ENCODE results near the gene TMEM116.
"Not testable (repeated sequence)": the region's sequence is repeated elsewhere in the genome, so short reads cannot be mapped to it uniquely, and the experiment has no call there.

Gene TMEM116

GRCh38 chr12:112017041-112017440 lies 4.1 kb upstream of the TMEM116 start:
- H3K36me3 Mint-ChIP-seq (ENCODE audit: low read depth), result peaks cover 42% of the 10 kb centered on the region
- H3K9me3 Mint-ChIP-seq, result peaks cover 7% of the 10 kb centered on the region

GRCh38 chr12:112015938-112016337 lies 3.0 kb upstream of the TMEM116 start:
- Mint-ChIP-seq H3K9me3 (peaks cover 7% of the 10 kb centered on the region), H3K4me1 (ENCODE audit: low read depth) (peaks cover 68% of the 10 kb centered on the region), H3K36me3 (ENCODE audit: low read depth) (peaks cover 49% of the 10 kb centered on the region), H3K4me3 (peak overlapping the region; percentile 24), H3K27ac (peak overlapping the region; percentile 65), H3K27me3 (no peaks in the 10 kb centered on the region)

More at GRCh38 chr12:112017041-112017440, 4.1 kb upstream of the TMEM116 start:
- Mint-ChIP-seq H3K4me1 (ENCODE audit: low read depth) (peaks cover 57% of the 10 kb centered on the region), H3K4me3 (no peak overlapping the region), H3K27me3 (no peaks in the 10 kb centered on the region), H3K27ac (peak overlapping the region; percentile 39)

GRCh38 chr12:112013601-112014402 lies 837 bp upstream of the TMEM116 start:
- peak overlapping the region; percentile 98 for H3K27ac Mint-ChIP-seq
- peaks cover 66% of the 10 kb centered on the region for H3K4me1 Mint-ChIP-seq (ENCODE audit: low read depth)
- peaks cover 7% of the 10 kb centered on the region for H3K9me3 Mint-ChIP-seq
- peak overlapping the region; percentile 99 for H3K4me3 Mint-ChIP-seq
- H3K27me3 Mint-ChIP-seq, result no peaks in the 10 kb centered on the region
- H3K36me3 Mint-ChIP-seq (ENCODE audit: low read depth), result peaks cover 42% of the 10 kb centered on the region

- peaks cover 57% of the 10 kb centered on the region for H3K4me1 Mint-ChIP-seq (ENCODE audit: low read depth)
- peaks cover 7% of the 10 kb centered on the region for H3K9me3 Mint-ChIP-seq
- peaks cover 32% of the 10 kb centered on the region for H3K36me3 Mint-ChIP-seq (ENCODE audit: low read depth)
- peak overlapping the region; percentile 98 for H3K27ac Mint-ChIP-seq
- no peaks in the 10 kb centered on the region for H3K27me3 Mint-ChIP-seq
- peak overlapping the region; percentile 99 for H3K4me3 Mint-ChIP-seq
Observed at GRCh38 chr12:112011685-112012084, 1.3 kb downstream of the TMEM116 start.

- peaks cover 57% of the 10 kb centered on the region for H3K4me1 Mint-ChIP-seq (ENCODE audit: low read depth)
Observed at GRCh38 chr12:112010415-112011344, 2.3 kb downstream of the TMEM116 start.

GRCh38 chr12:112009596-112009995 lies 3.4 kb downstream of the TMEM116 start:
- Mint-ChIP-seq H3K36me3 (ENCODE audit: low read depth) (peaks cover 18% of the 10 kb centered on the region), H3K4me1 (ENCODE audit: low read depth) (peaks cover 54% of the 10 kb centered on the region)
- H3K27ac Mint-ChIP-seq, H3K4me3 Mint-ChIP-seq, H3K27me3 Mint-ChIP-seq, H3K9me3 Mint-ChIP-seq: not testable (repeated sequence)

More at GRCh38 chr12:112010415-112011344, 2.3 kb downstream of the TMEM116 start:
- peaks cover 24% of the 10 kb centered on the region for H3K36me3 Mint-ChIP-seq (ENCODE audit: low read depth)
- H3K4me3 Mint-ChIP-seq, result peak overlapping the region; percentile 99
- peak overlapping the region; percentile 34 for H3K27ac Mint-ChIP-seq
- peaks cover under 1% of the 10 kb centered on the region for H3K9me3 Mint-ChIP-seq
- H3K27me3 Mint-ChIP-seq, result no peaks in the 10 kb centered on the region

- Mint-ChIP-seq H3K4me3 (no peak overlapping the region), H3K4me1 (ENCODE audit: low read depth) (peaks cover 49% of the 10 kb centered on the region), H3K27me3 (no peaks in the 10 kb centered on the region), H3K9me3 (no peaks in the 10 kb centered on the region), H3K36me3 (ENCODE audit: low read depth) (peaks cover 13% of the 10 kb centered on the region), H3K27ac (no peak overlapping the region)
Observed at GRCh38 chr12:112008918-112009317, 4.0 kb downstream of the TMEM116 start.

- Mint-ChIP-seq H3K4me1 (ENCODE audit: low read depth) (peaks cover 49% of the 10 kb centered on the region), H3K27ac (peak overlapping the region; percentile 45)
Observed at GRCh38 chr12:112007945-112008344, 5.0 kb downstream of the TMEM116 start.

GRCh38 chr12:112005419-112006395 lies 7.3 kb downstream of the TMEM116 start:
- H3K4me1 Mint-ChIP-seq (ENCODE audit: low read depth), result peaks cover 51% of the 10 kb centered on the region
- no peak overlapping the region for H3K4me3 Mint-ChIP-seq
- H3K36me3 Mint-ChIP-seq (ENCODE audit: low read depth), result peaks cover 4% of the 10 kb centered on the region
- peak overlapping the region; percentile 42 for H3K27ac Mint-ChIP-seq
- H3K9me3 Mint-ChIP-seq, result no peaks in the 10 kb centered on the region
- H3K27me3 Mint-ChIP-seq, result no peaks in the 10 kb centered on the region

More at GRCh38 chr12:112007945-112008344, 5.0 kb downstream of the TMEM116 start:
- Mint-ChIP-seq H3K4me3 (no peak overlapping the region), H3K36me3 (ENCODE audit: low read depth) (peaks cover 16% of the 10 kb centered on the region), H3K27me3 (no peaks in the 10 kb centered on the region), H3K9me3 (no peaks in the 10 kb centered on the region)

- Mint-ChIP-seq H3K4me1 (ENCODE audit: low read depth) (peaks cover 59% of the 10 kb centered on the region), H3K27ac (no peak overlapping the region), H3K36me3 (ENCODE audit: low read depth) (peaks cover 6% of the 10 kb centered on the region), H3K4me3 (no peak overlapping the region), H3K9me3 (no peaks in the 10 kb centered on the region), H3K27me3 (no peaks in the 10 kb centered on the region)
Observed at GRCh38 chr12:112004041-112004440, 8.9 kb downstream of the TMEM116 start.

GRCh38 chr12:112001576-112001975 lies 11.4 kb downstream of the TMEM116 start:
- peaks cover 71% of the 10 kb centered on the region for H3K4me1 Mint-ChIP-seq (ENCODE audit: low read depth)
- peak overlapping the region; percentile 86 for H3K27ac Mint-ChIP-seq
- no peaks in the 10 kb centered on the region for H3K9me3 Mint-ChIP-seq
- H3K4me3 Mint-ChIP-seq, result peak overlapping the region; percentile 70
- H3K36me3 Mint-ChIP-seq (ENCODE audit: low read depth), result peaks cover 6% of the 10 kb centered on the region
- no peaks in the 10 kb centered on the region for H3K27me3 Mint-ChIP-seq

GRCh38 chr12:112000820-112001219 lies 12.1 kb downstream of the TMEM116 start:
- Mint-ChIP-seq H3K9me3 (no peaks in the 10 kb centered on the region), H3K4me3 (peak overlapping the region; percentile 24), H3K27ac (peak overlapping the region; percentile 86), H3K36me3 (ENCODE audit: low read depth) (peaks cover 6% of the 10 kb centered on the region), H3K4me1 (ENCODE audit: low read depth) (peaks cover 70% of the 10 kb centered on the region), H3K27me3 (no peaks in the 10 kb centered on the region)

GRCh38 chr12:111999129-111999528 lies 13.8 kb downstream of the TMEM116 start:
- not testable (repeated sequence) for H3K36me3 Mint-ChIP-seq (ENCODE audit: low read depth); H3K27me3 Mint-ChIP-seq; H3K27ac Mint-ChIP-seq; H3K4me3 Mint-ChIP-seq; H3K9me3 Mint-ChIP-seq
- H3K4me1 Mint-ChIP-seq (ENCODE audit: low read depth), result peaks cover 78% of the 10 kb centered on the region

- Mint-ChIP-seq H3K27me3 (no peaks in the 10 kb centered on the region), H3K36me3 (ENCODE audit: low read depth) (peaks cover 3% of the 10 kb centered on the region), H3K4me3 (no peak overlapping the region), H3K9me3 (no peaks in the 10 kb centered on the region), H3K4me1 (ENCODE audit: low read depth) (peaks cover 89% of the 10 kb centered on the region), H3K27ac (no peak overlapping the region)
Observed at GRCh38 chr12:111998015-111998414, 14.9 kb downstream of the TMEM116 start.

All from stimulated activated naive CD8-positive, alpha-beta T cell treated with anti-CD3 and anti-CD28 coated beads, Interleukin-15, Interleukin-2, amounts not matched to agents 100 ng/mL and 50 ng/mL, for 24 hours (primary cell).